Motor neuron (in vitro differentiated cells): ENCODE results near the gene WDR37. TPM values are rescaled to one million over a fixed set of nuclear protein-coding genes. Genes with fewer than 3 reads are reported as not detected.
"Not testable (repeated sequence)": the region's sequence is repeated elsewhere in the genome, so short reads cannot be mapped to it uniquely, and the experiment has no call there.

ENCODE experiments used
- ATAC-seq, 8 experiments: fragments of 200-7000 bp; cut with Tn5 transposase; replicated peaks in 6 of 8; 2 replicates each; pipeline ENCODE4 v1.8.0; 2021; ENCODE audit warnings: mild to moderate bottlenecking in 8 of 8, moderate library complexity in 8 of 8
- H3K27ac ChIP-seq, 2 donors: fragments of 250-450 bp; sonication (Bioruptor Pico); 2 replicates each; pipeline ENCODE4 v1.9.0; 2021; ENCODE audit warnings: antibody characterized with exemption in 2 of 2, mild to moderate bottlenecking in 2 of 2, moderate library complexity in 1 of 2
- H3K4me1 ChIP-seq, 2 donors: fragments of 250-450 bp; sonication (Bioruptor Pico); replicated peaks in 1 of 2; 2 replicates each; pipeline ENCODE4 v1.6.1; 2021; ENCODE audit warnings: antibody characterized with exemption in 2 of 2, mild to moderate bottlenecking in 2 of 2, moderate library complexity in 1 of 2
- H3K4me3 ChIP-seq, 5 donors: fragments of 250-450 bp; sonication (Bioruptor Pico); 2 replicates each; pipeline ENCODE4 v1.9.0; 2021; ENCODE audit warnings: antibody characterized with exemption in 5 of 5, mild to moderate bottlenecking in 5 of 5, moderate library complexity in 4 of 5
- WGBS, 10 experiments: fragments of 450-650 bp; shearing (Covaris generic); methylation state at CpG; one replicate each; pipeline ENCODE4 v1.0.0; 2022; 5-methylcytosine and 5-hydroxymethylcytosine counted together
- in situ Hi-C, 9 experiments: fragments of 400-800 bp; cut with MboI; loops; one replicate each; pipeline ENCODE4 v1.15.0; 2021; ENCODE audit warnings: low sequenced_read_pairs in 9 of 9, low pct_unique_long_range_greater_than_20kb in 2 of 9; ENCODE audit not compliant: unreplicated experiment in 9 of 9
- total RNA-seq, 8 experiments: library from RNA; unstranded; fragments of 300-600 nt; gene quantifications; 2 replicates each; pipeline versions ENCODE4 v1.2.3 to v1.2.4, GENCODE V29; 2022

WDR37 gene
- total RNA-seq, 8 experiments from 2014 or later, result 8.4 to 20.3 (median 16.1) TPM

GRCh38 chr10:1025683-1026082 lies 30.5 kb upstream of the WDR37 start, which contains the start of gene IDI2:
Gene IDI2, minus strand, starts transcription at chr10:1025859. Its CDS starts 1,136 bp downstream, at chr10:1024723.
- in situ Hi-C loops, result no loop called here
- no peak within 1 kb of the TSS for H3K4me3 ChIP-seq
- no peaks in the 10 kb centered on the region for H3K4me1 ChIP-seq
- 0 to 100% (median 86%) methylated on average over 1 of the region's 1 CpG; no CpG with 5 or more reads in 2 of the 10 experiments for WGBS, 10 experiments
- H3K27ac ChIP-seq, result no peak within 1 kb of the TSS
- peak in 2 of 8 experiments; percentile 26 to 53 for ATAC-seq

- 91 to 100% (median 96%) methylated on average over 1 to 6 of the region's 6 CpGs for WGBS, 10 experiments
- no peak overlapping the region for H3K27ac ChIP-seq
- no peak overlapping the region for H3K4me3 ChIP-seq
- no peaks in the 10 kb centered on the region for H3K4me1 ChIP-seq
- in situ Hi-C loops, result no loop called here
- no peak for ATAC-seq
Measured at GRCh38 chr10:1026578-1026977, 29.6 kb upstream of the WDR37 start.

GRCh38 chr10:1029838-1030237 lies 26.3 kb upstream of the WDR37 start:
- WGBS, 10 experiments, result 47 to 100% (median 85%) methylated on average over 1 to 7 of the region's 7 CpGs; no CpG with 5 or more reads in 5 of the 10 experiments
- in situ Hi-C loops, result no loop called here
- Histone ChIP-seq H3K27ac (no peak overlapping the region), H3K4me3 (no peak overlapping the region), H3K4me1 (no peaks in the 10 kb centered on the region)
- ATAC-seq, result no peak

GRCh38 chr10:1033601-1034000 lies 22.6 kb upstream of the WDR37 start:
- no peak for ATAC-seq
- WGBS, 10 experiments, result 80 to 100% (median 92%) methylated on average over 1 of the region's 1 CpG; no CpG with 5 or more reads in 6 of the 10 experiments
- no peak overlapping the region for H3K27ac ChIP-seq
- H3K4me1 ChIP-seq, result no peaks in the 10 kb centered on the region
- H3K4me3 ChIP-seq, result no peak overlapping the region
- in situ Hi-C loops, result no loop called here

- Histone ChIP-seq H3K4me3 (no peak overlapping the region), H3K4me1 (no peaks in the 10 kb centered on the region), H3K27ac (no peak overlapping the region)
- in situ Hi-C loops, result no loop called here
- ATAC-seq, result peak in 1 of 8 experiments; percentile 4
- 67 to 100% (median 87%) methylated on average over 1 to 3 of the region's 3 CpGs for WGBS, 10 experiments
Measured at GRCh38 chr10:1034758-1035157, 21.4 kb upstream of the WDR37 start.

GRCh38 chr10:1035201-1035600 lies 21.0 kb upstream of the WDR37 start:
- WGBS, 10 experiments, result 36 to 100% (median 71%) methylated on average over 1 to 6 of the region's 6 CpGs; no CpG with 5 or more reads in 5 of the 10 experiments
- peak in 3 of 8 experiments; percentile 13 to 20 (median 15) for ATAC-seq
- in situ Hi-C loops, result no loop called here
- Histone ChIP-seq H3K4me1 (no peaks in the 10 kb centered on the region), H3K4me3 (no peak overlapping the region), H3K27ac (no peak overlapping the region)

- in situ Hi-C loops, result no loop called here
- H3K4me1 ChIP-seq, result no peaks in the 10 kb centered on the region
- H3K27ac ChIP-seq, result no peak overlapping the region
- ATAC-seq, result peak; percentile 18 to 68 (median 51)
- 76 to 100% (median 95%) methylated on average over 1 to 7 of the region's 14 CpGs; no CpG with 5 or more reads in 2 of the 10 experiments for WGBS, 10 experiments
- H3K4me3 ChIP-seq, result no peak overlapping the region
Measured at GRCh38 chr10:1036341-1036791, 19.8 kb upstream of the WDR37 start.

GRCh38 chr10:1037098-1037497 lies 19.1 kb upstream of the WDR37 start:
- no peak overlapping the region for H3K4me3 ChIP-seq
- peak in 7 of 8 experiments; percentile 6 to 89 (median 63) for ATAC-seq
- 70 to 95% (median 78%) methylated on average over 1 to 11 of the region's 11 CpGs; no CpG with 5 or more reads in 3 of the 10 experiments for WGBS, 10 experiments
- in situ Hi-C loops, result no loop called here
- no peaks in the 10 kb centered on the region for H3K4me1 ChIP-seq
- no peak overlapping the region for H3K27ac ChIP-seq

GRCh38 chr10:1038769-1039168 lies 17.4 kb upstream of the WDR37 start:
- in situ Hi-C loops, H3K4me3 ChIP-seq, H3K27ac ChIP-seq, ATAC-seq, H3K4me1 ChIP-seq: not testable (repeated sequence)
- WGBS, 10 experiments, result no CpG with 5 or more reads among the region's 20 CpGs

GRCh38 chr10:1040133-1040532 lies 16.1 kb upstream of the WDR37 start:
- Histone ChIP-seq H3K27ac (no peak overlapping the region), H3K4me3 (no peak overlapping the region), H3K4me1 (peaks cover 0 to 19% of the 10 kb centered on the region in 2 donors)
- ATAC-seq, result no peak
- 60 to 100% (median 95%) methylated on average over 1 to 3 of the region's 3 CpGs; no CpG with 5 or more reads in 1 of the 10 experiments for WGBS, 10 experiments
- in situ Hi-C loops, result no loop called here

- no peak overlapping the region for H3K4me3 ChIP-seq
- 85 to 100% (median 97%) methylated on average over 4 to 9 of the region's 9 CpGs; no CpG with 5 or more reads in 1 of the 10 experiments for WGBS, 10 experiments
- in situ Hi-C loops, result no loop called here
- no peak overlapping the region for H3K27ac ChIP-seq
- H3K4me1 ChIP-seq, result peaks cover 0 to 25% of the 10 kb centered on the region in 2 donors
- ATAC-seq, result no peak
Measured at GRCh38 chr10:1041514-1041913, 14.7 kb upstream of the WDR37 start.

GRCh38 chr10:1043532-1043995 lies 12.6 kb upstream of the WDR37 start:
- Histone ChIP-seq H3K4me1 (peaks cover 0 to 25% of the 10 kb centered on the region in 2 donors), H3K27ac (no peak overlapping the region), H3K4me3 (no peak overlapping the region)
- no peak for ATAC-seq
- in situ Hi-C loops, result no loop called here
- 80 to 100% (median 88%) methylated on average over 3 to 11 of the region's 12 CpGs for WGBS, 10 experiments

GRCh38 chr10:1044146-1044545 lies 12.0 kb upstream of the WDR37 start:
- H3K4me1 ChIP-seq, result peaks cover 0 to 25% of the 10 kb centered on the region in 2 donors
- H3K27ac ChIP-seq, result no peak overlapping the region
- 67 to 93% (median 85%) methylated on average over 2 to 4 of the region's 4 CpGs; no CpG with 5 or more reads in 4 of the 10 experiments for WGBS, 10 experiments
- no peak for ATAC-seq
- H3K4me3 ChIP-seq, result no peak overlapping the region
- in situ Hi-C loops, result no loop called here

- no peak for ATAC-seq
- Histone ChIP-seq H3K27ac (no peak overlapping the region), H3K4me3 (no peak overlapping the region), H3K4me1 (peaks cover 0 to 25% of the 10 kb centered on the region in 2 donors)
- WGBS, 10 experiments, result 22 to 100% (median 80%) methylated on average over 1 to 4 of the region's 4 CpGs
- in situ Hi-C loops, result no loop called here
Measured at GRCh38 chr10:1044964-1045363, 11.2 kb upstream of the WDR37 start.
